ENCODE measurements around the gene CLDN20.

DNA sequence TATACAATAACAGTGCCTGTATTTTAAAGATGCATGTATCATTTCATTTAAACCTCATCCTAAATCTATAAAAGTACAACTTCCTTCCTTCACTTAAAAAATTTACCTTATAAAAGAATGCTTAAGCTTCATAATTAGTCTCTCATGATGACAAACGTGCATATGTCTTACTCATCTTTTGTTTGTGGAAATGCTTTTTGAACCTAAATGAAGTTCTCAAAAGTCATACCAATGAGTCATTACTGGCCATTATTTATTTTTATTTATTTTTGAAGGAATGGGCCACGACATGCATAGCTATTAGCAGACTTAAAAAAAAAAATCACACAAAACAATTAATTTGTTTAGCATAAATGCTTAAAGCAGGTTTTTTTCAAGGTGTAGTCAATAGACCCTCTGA is 46.8 kb downstream of the CLDN20 start:
- TF ChIP-seq, protein P1, sequence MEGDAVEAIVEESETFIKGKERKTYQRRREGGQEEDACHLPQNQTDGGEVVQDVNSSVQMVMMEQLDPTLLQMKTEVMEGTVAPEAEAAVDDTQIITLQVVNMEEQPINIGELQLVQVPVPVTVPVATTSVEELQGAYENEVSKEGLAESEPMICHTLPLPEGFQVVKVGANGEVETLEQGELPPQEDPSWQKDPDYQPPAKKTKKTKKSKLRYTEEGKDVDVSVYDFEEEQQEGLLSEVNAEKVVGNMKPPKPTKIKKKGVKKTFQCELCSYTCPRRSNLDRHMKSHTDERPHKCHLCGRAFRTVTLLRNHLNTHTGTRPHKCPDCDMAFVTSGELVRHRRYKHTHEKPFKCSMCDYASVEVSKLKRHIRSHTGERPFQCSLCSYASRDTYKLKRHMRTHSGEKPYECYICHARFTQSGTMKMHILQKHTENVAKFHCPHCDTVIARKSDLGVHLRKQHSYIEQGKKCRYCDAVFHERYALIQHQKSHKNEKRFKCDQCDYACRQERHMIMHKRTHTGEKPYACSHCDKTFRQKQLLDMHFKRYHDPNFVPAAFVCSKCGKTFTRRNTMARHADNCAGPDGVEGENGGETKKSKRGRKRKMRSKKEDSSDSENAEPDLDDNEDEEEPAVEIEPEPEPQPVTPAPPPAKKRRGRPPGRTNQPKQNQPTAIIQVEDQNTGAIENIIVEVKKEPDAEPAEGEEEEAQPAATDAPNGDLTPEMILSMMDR (conservative IDR thresholded peaks at IDR 0.05; ENCODE audit: low read depth, low read length), result no peak
- TF ChIP-seq POLR2A (IDR thresholded peaks at IDR 0.05; ENCODE audit: low read depth, low read length), result no peak
- TF ChIP-seq, protein P2, sequence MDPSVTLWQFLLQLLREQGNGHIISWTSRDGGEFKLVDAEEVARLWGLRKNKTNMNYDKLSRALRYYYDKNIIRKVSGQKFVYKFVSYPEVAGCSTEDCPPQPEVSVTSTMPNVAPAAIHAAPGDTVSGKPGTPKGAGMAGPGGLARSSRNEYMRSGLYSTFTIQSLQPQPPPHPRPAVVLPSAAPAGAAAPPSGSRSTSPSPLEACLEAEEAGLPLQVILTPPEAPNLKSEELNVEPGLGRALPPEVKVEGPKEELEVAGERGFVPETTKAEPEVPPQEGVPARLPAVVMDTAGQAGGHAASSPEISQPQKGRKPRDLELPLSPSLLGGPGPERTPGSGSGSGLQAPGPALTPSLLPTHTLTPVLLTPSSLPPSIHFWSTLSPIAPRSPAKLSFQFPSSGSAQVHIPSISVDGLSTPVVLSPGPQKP (IDR thresholded peaks at IDR 0.05; ENCODE audit: borderline replicate concordance, low read depth, low read length), result no peak

All from IMR-90 (cell line).